H1 (cell line): ENCODE measurements around the gene GALNT7. TPM values are rescaled to one million over a fixed set of nuclear protein-coding genes. Genes with fewer than 3 reads are reported as not detected.

Experiments used
- CTCF ChIA-PET: fragments of 300-600 bp; sonication (Branson Sonifier 250); formaldehyde crosslinking; loops from one replicate; lab custom pipeline; 2021; ENCODE audit not compliant: partially characterized antibody; lab: Charles Lee
- POLR2A ChIA-PET: fragments of 300-600 bp; sonication (Branson Sonifier 250); formaldehyde crosslinking; loops from one replicate; lab custom pipeline; 2021; ENCODE audit warnings: inconsistent platforms; ENCODE audit not compliant: partially characterized antibody; lab: Charles Lee
- DNase-seq, 2 experiments: peaks; one replicate each; pipeline versions ENCODE4 v3.0.0 to v3.0.0-alpha.2; 2010 to 2022; ENCODE audit warnings: low spot score in 2 of 2, low read depth in 1 of 2, mixed read lengths in 1 of 2
- FAIRE-seq: peaks from 2 replicates; lab custom pipeline; 2011; peaks lifted over from hg19 to GRCh38; lab: Jason Lieb, UNC
- H2AFZ ChIP-seq: 2 replicates; pipeline ENCODE4 v1.8.1; 2012; ENCODE audit warnings: low read length, inconsistent platforms
- H2AK5ac ChIP-seq: 2 replicates; pipeline ENCODE4 v1.6.1; 2013; ENCODE audit warnings: low read depth, low read length
- H2BK120ac ChIP-seq: replicated peaks from 2 replicates; pipeline ENCODE3; 2013; ENCODE audit warnings: low read depth, low read length, inconsistent platforms
- H2BK12ac ChIP-seq: 2 replicates; pipeline ENCODE4 v1.6.1; 2013; ENCODE audit warnings: low read depth, low read length
- H2BK15ac ChIP-seq: 2 replicates; pipeline ENCODE4 v1.6.1; 2013; ENCODE audit warnings: low read length
- H2BK20ac ChIP-seq: 2 replicates; pipeline ENCODE4 v1.6.1; 2013; ENCODE audit warnings: low read length
- H2BK5ac ChIP-seq: 2 replicates; pipeline ENCODE4 v1.6.1; 2013; ENCODE audit warnings: low read depth, low read length
- H3K14ac ChIP-seq: 2 replicates; pipeline ENCODE4 v1.6.1; 2013; ENCODE audit warnings: inconsistent platforms; ENCODE audit not compliant: insufficient read length
- H3K18ac ChIP-seq: 2 replicates; pipeline ENCODE4 v1.6.1; 2013; ENCODE audit warnings: low read length; ENCODE audit errors: extremely low read depth
- H3K23ac ChIP-seq: 2 replicates; pipeline ENCODE4 v1.6.1; 2013; ENCODE audit warnings: inconsistent platforms; ENCODE audit not compliant: insufficient read length
- H3K23me2 ChIP-seq: 2 replicates; pipeline ENCODE4 v1.6.1; 2013; ENCODE audit warnings: low read depth, low read length
- H3K27ac ChIP-seq: 2 replicates; pipeline ENCODE4 v1.6.1; 2011; ENCODE audit warnings: low read depth, low read length, inconsistent platforms
- H3K27me3 ChIP-seq, 4 experiments: replicated peaks in 1 of 4; 1 replicate in 1 of 4; 2 replicates in 3 of 4; pipeline versions ENCODE4 v1.6.1 to v1.8.1; 2011 to 2013; ENCODE audit warnings: low read length in 3 of 4, mild to moderate bottlenecking in 3 of 4, inconsistent platforms in 2 of 4, mixed read lengths in 2 of 4, moderate library complexity in 1 of 4; ENCODE audit not compliant: control insufficient read depth in 3 of 4, insufficient read depth in 3 of 4; ENCODE audit errors: extremely low read depth in 1 of 4
- H3K36me3 ChIP-seq, 4 experiments: 2 replicates each; pipeline versions ENCODE4 v1.6.1 to v1.8.1; 2011 to 2013; ENCODE audit warnings: mild to moderate bottlenecking in 4 of 4, low read length in 3 of 4, moderate library complexity in 2 of 4, control low read depth in 1 of 4, inconsistent platforms in 1 of 4; ENCODE audit not compliant: insufficient read depth in 4 of 4, control insufficient read depth in 2 of 4
- H3K4ac ChIP-seq: replicated peaks from 2 replicates; pipeline ENCODE3; 2013; ENCODE audit warnings: low read length, low read depth, mixed read lengths, inconsistent platforms; ENCODE audit not compliant: insufficient read length
- H3K4me1 ChIP-seq, 4 experiments: replicated peaks in 1 of 4; 1 replicate in 1 of 4; 2 replicates in 3 of 4; pipeline versions ENCODE4 v1.6.1 to v1.8.1; 2011 to 2013; ENCODE audit warnings: low read length in 3 of 4, inconsistent platforms in 2 of 4, mixed read lengths in 1 of 4; ENCODE audit not compliant: insufficient read depth in 4 of 4, control insufficient read depth in 3 of 4
- H3K4me2 ChIP-seq, 2 experiments: 2 replicates each; pipeline versions ENCODE4 v1.6.1 to v1.8.1; 2011 to 2013; ENCODE audit warnings: low read depth in 2 of 2, low read length in 2 of 2, control low read depth in 1 of 2, inconsistent platforms in 1 of 2, mild to moderate bottlenecking in 1 of 2; ENCODE audit not compliant: insufficient read depth in 1 of 2
- H3K4me3 ChIP-seq, 4 experiments: fragments of 200-600, 300-600 bp in 1 of 4; sonication (generic), shearing (Covaris generic), sonication (Bioruptor Twin) in 1 of 4; 2 replicates each; pipeline versions ENCODE4 v1.5.1 to v1.8.1; 2011 to 2016; ENCODE audit warnings: low read length in 4 of 4, low read depth in 3 of 4, control low read depth in 2 of 4, inconsistent platforms in 2 of 4, mild to moderate bottlenecking in 2 of 4, mixed read lengths in 1 of 4, moderate library complexity in 1 of 4; ENCODE audit not compliant: insufficient read depth in 2 of 4; ENCODE audit errors: extremely low read depth in 1 of 4
- H3K56ac ChIP-seq: replicated peaks from 2 replicates; pipeline ENCODE3; 2013; ENCODE audit warnings: low read depth, mild to moderate bottlenecking, mixed read lengths, low read length, inconsistent platforms; ENCODE audit not compliant: insufficient read length
- H3K79me1 ChIP-seq: 2 replicates; pipeline ENCODE4 v1.6.1; 2013; ENCODE audit warnings: low read depth, low read length, control low read depth
- H3K79me2 ChIP-seq, 2 experiments: 2 replicates each; pipeline versions ENCODE4 v1.6.1 to v1.8.1; 2012 to 2013; ENCODE audit warnings: low read length in 2 of 2, mild to moderate bottlenecking in 2 of 2, inconsistent platforms in 1 of 2; ENCODE audit not compliant: insufficient read depth in 2 of 2, control insufficient read depth in 1 of 2
- H3K9ac ChIP-seq, 4 experiments: replicated peaks in 1 of 4; 1 replicate in 1 of 4; 2 replicates in 3 of 4; pipeline versions ENCODE4 v1.6.1 to v1.8.1; 2011 to 2013; ENCODE audit warnings: low read depth in 3 of 4, low read length in 3 of 4, control low read depth in 2 of 4, mild to moderate bottlenecking in 2 of 4, moderate library complexity in 2 of 4, inconsistent platforms in 1 of 4; ENCODE audit errors: extremely low read depth in 1 of 4
- H3K9me3 ChIP-seq, 2 experiments: 2 replicates each; pipeline versions ENCODE4 v1.6.1 to v1.8.1; 2012 to 2013; ENCODE audit warnings: mild to moderate bottlenecking in 2 of 2, moderate library complexity in 2 of 2, control low read depth in 1 of 2, inconsistent platforms in 1 of 2, low read depth in 1 of 2, low read length in 1 of 2, mixed read lengths in 1 of 2; ENCODE audit not compliant: insufficient read depth in 2 of 2
- H4K20me1 ChIP-seq, 2 experiments: replicated peaks in 1 of 2; 2 replicates each; pipeline versions ENCODE3 to v1.8.1; 2011 to 2013; ENCODE audit warnings: inconsistent platforms in 2 of 2, low read length in 2 of 2, mild to moderate bottlenecking in 1 of 2; ENCODE audit not compliant: insufficient read depth in 2 of 2, control insufficient read depth in 1 of 2
- H4K5ac ChIP-seq: 2 replicates; pipeline ENCODE4 v1.6.1; 2013; ENCODE audit warnings: low read length, low read depth, mixed read lengths, inconsistent platforms; ENCODE audit not compliant: insufficient read length
- H4K8ac ChIP-seq: 2 replicates; pipeline ENCODE4 v1.8.0; 2013; ENCODE audit warnings: mild to moderate bottlenecking, moderate library complexity, low read length, inconsistent platforms; ENCODE audit not compliant: insufficient read depth; ENCODE audit errors: extremely low read depth
- H4K91ac ChIP-seq: replicated peaks from 2 replicates; pipeline ENCODE3; 2013; ENCODE audit warnings: low read length, mixed read lengths, inconsistent platforms; ENCODE audit not compliant: insufficient read length
- EP300 ChIP-seq, 2 experiments: IDR thresholded peaks; 1 replicate in 1 of 2; 2 replicates in 1 of 2; pipeline ENCODE4 v1.6.1; 2011 to 2012; ENCODE audit warnings: low read depth in 2 of 2, low read length in 2 of 2, mild to moderate bottlenecking in 2 of 2, borderline replicate concordance in 1 of 2, inconsistent platforms in 1 of 2, moderate library complexity in 1 of 2
- JUN ChIP-seq: IDR thresholded peaks from 2 replicates; pipeline ENCODE4 v1.6.1; 2011; ENCODE audit warnings: low read depth, mild to moderate bottlenecking, improper control_type of control experiment, low read length
- KDM4A ChIP-seq: IDR thresholded peaks from one replicate; pipeline ENCODE4 v1.7.1; 2012; ENCODE audit warnings: low read depth, mild to moderate bottlenecking, moderate library complexity, low read length, inconsistent platforms; ENCODE audit not compliant: severe bottlenecking
- RAD21 ChIP-seq, 2 experiments: IDR thresholded peaks in 1 of 2; conservative IDR thresholded peaks in 1 of 2; 2 replicates each; pipeline ENCODE4 v1.6.1; 2011; ENCODE audit warnings: low read depth in 2 of 2, low read length in 2 of 2, improper control_type of control experiment in 1 of 2, inconsistent platforms in 1 of 2, mild to moderate bottlenecking in 1 of 2, moderate library complexity in 1 of 2
- RBBP5 ChIP-seq: IDR thresholded peaks from 2 replicates; pipeline ENCODE4 v1.7.1; 2012; ENCODE audit warnings: low read depth, mild to moderate bottlenecking, inconsistent platforms, low read length, moderate library complexity, borderline replicate concordance
- SIRT6 ChIP-seq: IDR thresholded peaks from one replicate; pipeline ENCODE4 v1.7.1; 2012; ENCODE audit warnings: low read length, inconsistent platforms
- SIX5 ChIP-seq: IDR thresholded peaks from 2 replicates; pipeline ENCODE4 v1.6.1; 2011; ENCODE audit warnings: mild to moderate bottlenecking, low read depth, low read length
- SRF ChIP-seq: IDR thresholded peaks from 2 replicates; pipeline ENCODE4 v1.6.1; 2011; ENCODE audit warnings: mild to moderate bottlenecking, low read depth, low read length, moderate library complexity
- WGBS, 2 experiments: shearing (Covaris generic) in 1 of 2; methylation state at CpG; one replicate each; pipeline versions ENCODE4 v1.1.6 to v1.1.7; 2013 to 2015; ENCODE audit warnings: low lambda C conversion rate in 2 of 2, mixed read lengths in 2 of 2, inconsistent platforms in 1 of 2, low coverage in 1 of 2, missing lambda C conversion rate in 1 of 2; ENCODE audit not compliant: insufficient replicate concordance in 2 of 2, insufficient coverage in 1 of 2, insufficient read length in 1 of 2; ENCODE audit errors: extremely low coverage in 1 of 2, missing lambda C conversion rate in 1 of 2; 5-methylcytosine and 5-hydroxymethylcytosine counted together
- polyA plus RNA-seq, 7 experiments: library from polyadenylated mRNA; depleted of rRNA in 3 of 7; stranded (reverse) in 5 of 7; unstranded in 2 of 7; fragments of >200 nt in 5 of 7; fragments of 200-250 nt in 2 of 7; gene quantifications; 1 replicate in 5 of 7; 2 replicates in 1 of 7; 4 replicates in 1 of 7; pipeline versions ENCODE4 v1.2.1 to v1.2.3, GENCODE V29; 2011 to 2013; ENCODE audit warnings: missing spikeins in 2 of 7, mixed read lengths in 2 of 7
- total RNA-seq: library from RNA; stranded (reverse); fragmentation: NEBNext Ultra II Directional; extraction: Animal tissue kit (Norgen Biotek cat#: 25700); gene quantifications from 2 replicates; pipeline ENCODE4 v1.2.1, GENCODE V29; 2021
- TF ChIP-seq, protein P1 (sequence below), 3 experiments: IDR thresholded peaks; 1 replicate in 2 of 3; 2 replicates in 1 of 3; pipeline versions ENCODE4 v1.5.1 to v1.6.1; 2011; ENCODE audit warnings: low read length in 3 of 3, mild to moderate bottlenecking in 3 of 3, inconsistent platforms in 2 of 3, low read depth in 1 of 3, moderate library complexity in 1 of 3; ENCODE audit not compliant: insufficient read depth in 1 of 3; ENCODE audit errors: control extremely low read depth in 1 of 3

Gene GALNT7
- total and polyA plus RNA-seq, 2 of the 8 experiments (the other 6 are each of a cell fraction or from before 2014, with no cell fraction given): 22.4 to 85.5 TPM

DNA sequence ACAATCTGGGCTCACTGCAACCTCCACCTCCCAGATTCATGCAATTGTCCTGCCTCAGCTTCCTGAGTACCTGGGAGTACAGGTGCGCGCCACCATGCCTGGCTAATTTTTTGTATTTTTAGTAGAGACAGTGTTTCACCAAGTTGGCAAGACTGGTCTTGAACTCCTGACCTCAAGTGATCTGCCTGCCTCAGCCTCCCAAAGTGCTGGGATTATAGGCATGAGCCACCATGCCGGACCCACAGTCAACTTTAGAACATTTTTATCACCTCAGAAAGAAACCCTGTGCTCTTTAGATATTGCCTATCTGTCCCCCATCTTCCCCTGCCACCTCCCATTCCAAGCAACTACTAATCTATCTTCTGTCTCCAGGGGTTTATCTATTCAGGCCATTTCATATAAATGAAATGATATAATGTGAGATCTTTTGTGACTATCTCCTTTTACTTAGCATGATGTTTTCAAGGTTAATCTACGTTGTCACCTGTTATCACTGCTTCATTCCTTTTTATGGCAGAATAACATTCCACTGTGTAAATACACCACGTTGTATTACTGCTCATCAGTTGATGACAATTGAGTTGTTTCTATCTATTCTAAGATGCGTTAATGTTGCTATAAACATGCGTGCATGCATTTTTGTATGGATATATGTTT is 44.3 kb upstream of the GALNT7 start:
- peaks cover 0 to 3% (median 0%) of the 10 kb centered on the region in 4 experiments; a peak in 1 of 7 replicates for H3K4me1 ChIP-seq
- no peak overlapping the region for H2BK12ac ChIP-seq
- no peak overlapping the region for H4K5ac ChIP-seq
- H3K23ac ChIP-seq: no peak overlapping the region
- no peak overlapping the region for H4K8ac ChIP-seq
- H2BK120ac ChIP-seq: no peak overlapping the region
- H3K79me1 ChIP-seq: no peaks in the 10 kb centered on the region
- H3K4ac ChIP-seq: no peak overlapping the region
- ChIA-PET POLR2A (no interaction called here), CTCF (no interaction called here)
- no peak overlapping the region for H2BK20ac ChIP-seq
- no peak overlapping the region for H3K14ac ChIP-seq
- H2AFZ ChIP-seq: no peak overlapping the region
- H3K9ac ChIP-seq: no peak overlapping the region
- H3K27me3 ChIP-seq: no peaks in the 10 kb centered on the region
- no peak overlapping the region for H3K4me3 ChIP-seq
- H3K56ac ChIP-seq: no peak overlapping the region
- no peak overlapping the region for H2BK15ac ChIP-seq
- H2AK5ac ChIP-seq: no peak overlapping the region
- H3K23me2 ChIP-seq: no peaks in the 10 kb centered on the region
- FAIRE-seq: no peak
- no peak for DNase-seq
- no peak overlapping the region for H3K27ac ChIP-seq
- H3K9me3 ChIP-seq: no peaks in the 10 kb centered on the region
- no peak overlapping the region for H2BK5ac ChIP-seq
- H3K36me3 ChIP-seq: no peaks in the 10 kb centered on the region
- H4K20me1 ChIP-seq: no peaks in the 10 kb centered on the region
- no peaks in the 10 kb centered on the region for H3K79me2 ChIP-seq
- H3K18ac ChIP-seq: no peak overlapping the region
- no peak overlapping the region for H3K4me2 ChIP-seq
- no peak overlapping the region for H4K91ac ChIP-seq
- 88% methylated on average over 7 of the region's 7 CpGs; no CpG with 5 or more reads in 1 of the 2 experiments for WGBS, 2 experiments
- TF ChIP-seq KDM4A (no peak), RAD21 (IDR thresholded peaks at IDR 0.05 in 1 of 2, conservative IDR thresholded peaks at IDR 0.05 in 1 of 2; ENCODE audit: low read depth in 2 of 2, low read length in 2 of 2) (no peak), SRF (no peak), RBBP5 (no peak), SIX5 (no peak), SIRT6 (no peak), JUN (no peak), EP300 (IDR thresholded peaks at IDR 0.05; ENCODE audit: borderline replicate concordance in 1 of 2, low read depth in 2 of 2, low read length in 2 of 2) (no peak)
- TF ChIP-seq, protein P1, sequence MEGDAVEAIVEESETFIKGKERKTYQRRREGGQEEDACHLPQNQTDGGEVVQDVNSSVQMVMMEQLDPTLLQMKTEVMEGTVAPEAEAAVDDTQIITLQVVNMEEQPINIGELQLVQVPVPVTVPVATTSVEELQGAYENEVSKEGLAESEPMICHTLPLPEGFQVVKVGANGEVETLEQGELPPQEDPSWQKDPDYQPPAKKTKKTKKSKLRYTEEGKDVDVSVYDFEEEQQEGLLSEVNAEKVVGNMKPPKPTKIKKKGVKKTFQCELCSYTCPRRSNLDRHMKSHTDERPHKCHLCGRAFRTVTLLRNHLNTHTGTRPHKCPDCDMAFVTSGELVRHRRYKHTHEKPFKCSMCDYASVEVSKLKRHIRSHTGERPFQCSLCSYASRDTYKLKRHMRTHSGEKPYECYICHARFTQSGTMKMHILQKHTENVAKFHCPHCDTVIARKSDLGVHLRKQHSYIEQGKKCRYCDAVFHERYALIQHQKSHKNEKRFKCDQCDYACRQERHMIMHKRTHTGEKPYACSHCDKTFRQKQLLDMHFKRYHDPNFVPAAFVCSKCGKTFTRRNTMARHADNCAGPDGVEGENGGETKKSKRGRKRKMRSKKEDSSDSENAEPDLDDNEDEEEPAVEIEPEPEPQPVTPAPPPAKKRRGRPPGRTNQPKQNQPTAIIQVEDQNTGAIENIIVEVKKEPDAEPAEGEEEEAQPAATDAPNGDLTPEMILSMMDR (IDR thresholded peaks at IDR 0.05; ENCODE audit: control extremely low read depth in 1 of 3, insufficient read depth in 1 of 3, low read depth in 1 of 3, low read length in 3 of 3): no peak
